Lower lobe of right lung (tissue), 2 donors: Measurements from ENCODE around the gene SMG9. TPM values are rescaled to one million over a fixed set of nuclear protein-coding genes. Genes with fewer than 3 reads are reported as not detected.

Experiments used
- ATAC-seq, 2 donors: fragments of 200-7000 bp; cut with Tn5 transposase; one replicate each; pipeline ENCODE4 v1.9.1; 2020 to 2022; ENCODE audit warnings: mild to moderate bottlenecking in 2 of 2, moderate library complexity in 2 of 2
- DNase-seq: peaks from one replicate; pipeline ENCODE4 v3.0.0-alpha.2; 2020
- H3K27ac ChIP-seq: fragments of 200-600 bp; one replicate; pipeline ENCODE4 v1.8.0; 2022
- H3K27me3 ChIP-seq: fragments of 200-600 bp; one replicate; pipeline ENCODE4 v1.8.0; 2022; ENCODE audit warnings: low read depth
- H3K36me3 ChIP-seq: fragments of 200-600 bp; one replicate; pipeline ENCODE4 v1.8.0; 2022; ENCODE audit warnings: mild to moderate bottlenecking
- H3K4me1 ChIP-seq: fragments of 200-600 bp; one replicate; pipeline ENCODE4 v1.8.0; 2022
- H3K4me3 ChIP-seq: fragments of 200-600 bp; one replicate; pipeline ENCODE4 v1.8.0; 2022; ENCODE audit warnings: mild to moderate bottlenecking
- H3K9me3 ChIP-seq: fragments of 200-600 bp; one replicate; pipeline ENCODE4 v1.8.0; 2022
- CTCF ChIP-seq: fragments of 200-600 bp; IDR thresholded peaks from one replicate; pipeline ENCODE4 v1.8.0; 2022; ENCODE audit warnings: antibody characterized with exemption, mild to moderate bottlenecking
- intact Hi-C: fragments of 100-400 bp; cut with DNase I; formaldehyde crosslinking; loops from one replicate; pipeline ENCODE4 v1.11.0; 2022
- total RNA-seq: library from RNA; stranded (reverse); fragmentation: NEBNext Ultra II Directional; extraction: Animal tissue kit (Norgen Biotek cat#: 25700); gene quantifications from one replicate; pipeline ENCODE4 v1.2.1, GENCODE V29; 2021
- donor health status: DM: no; HTN: yes; CAD: no; lungs with severe emphysema.

SMG9 gene
- total RNA-seq, 1 donor from 2014 or later: 47.3 TPM

- intact Hi-C loops: no loop called here
- no peak overlapping the region for H3K4me3 ChIP-seq
These were observed 72.9 kb downstream of the SMG9 start for GRCh38 chr19:43681821-43682220.

GRCh38 chr19:43678512-43679261 is 76.1 kb downstream of the SMG9 start:
- Histone ChIP-seq H3K4me1 (peaks cover 12% of the 10 kb centered on the region), H3K36me3 (no peaks in the 10 kb centered on the region), H3K27me3 (no peaks in the 10 kb centered on the region), H3K9me3 (no peaks in the 10 kb centered on the region), H3K4me3 (no peak overlapping the region), H3K27ac (no peak overlapping the region)
- intact Hi-C loops: no loop called here
- DNase-seq (no peak), ATAC-seq (no peak)
- TF ChIP-seq CTCF: no peak

More at GRCh38 chr19:43681821-43682220, 72.9 kb downstream of the SMG9 start:
- Histone ChIP-seq H3K4me1 (no peaks in the 10 kb centered on the region), H3K27ac (no peak overlapping the region), H3K36me3 (no peaks in the 10 kb centered on the region), H3K9me3 (no peaks in the 10 kb centered on the region), H3K27me3 (no peaks in the 10 kb centered on the region)
- DNase-seq (no peak), ATAC-seq (no peak)
- TF ChIP-seq CTCF: no peak

Other genes with a start within 250 kb of the SMG9 start
- 47.4 TPM for gene ETHE1, start 227.8 kb downstream of the SMG9 start, total RNA-seq
- gene ZNF575, start 221.8 kb downstream of the SMG9 start, total RNA-seq: 2.8 TPM
- 26.9 TPM for gene XRCC1, start 179.4 kb downstream of the SMG9 start, total RNA-seq
- gene PINLYP, start 179.2 kb downstream of the SMG9 start, total RNA-seq: 5.8 TPM
- 21.1 TPM for gene IRGQ, start 158.8 kb downstream of the SMG9 start, total RNA-seq
- gene ZNF576, start 158.4 kb downstream of the SMG9 start, total RNA-seq: 14.2 TPM
- 0.24 TPM for gene SRRM5, start 142.9 kb downstream of the SMG9 start, total RNA-seq
- gene ZNF428, start 135.3 kb downstream of the SMG9 start, total RNA-seq: 29.6 TPM
- 8.1 TPM for gene CADM4, start 115.1 kb downstream of the SMG9 start, total RNA-seq
- gene PLAUR, start 84.8 kb downstream of the SMG9 start, total RNA-seq: 96.2 TPM
- not detected for gene IRGC, start 38.9 kb downstream of the SMG9 start, total RNA-seq
- 3.6 TPM for gene KCNN4, start 26.0 kb upstream of the SMG9 start, total RNA-seq
- 7.5 TPM for gene LYPD5, start 47.5 kb upstream of the SMG9 start, total RNA-seq
- gene ZNF283, start 72.4 kb upstream of the SMG9 start, total RNA-seq: 12.7 TPM
- 3.2 TPM for gene ZNF404, start 129.0 kb upstream of the SMG9 start, total RNA-seq
- 13.3 TPM for gene ZNF45, start 180.3 kb upstream of the SMG9 start, total RNA-seq
- 6.2 TPM for gene ZNF221, start 196.3 kb upstream of the SMG9 start, total RNA-seq
- gene ZNF155, start 229.2 kb upstream of the SMG9 start, total RNA-seq: 8.9 TPM
- 4.8 TPM for gene ZNF230, start 248.0 kb upstream of the SMG9 start, total RNA-seq